Measurements from ENCODE around the gene NCKAP5. TPM values are rescaled to one million over a fixed set of nuclear protein-coding genes. Genes with fewer than 3 reads are reported as not detected.

Gene NCKAP5
- total and polyA plus RNA-seq, 9 of the 15 experiments (the other 6 are each of a cell fraction or from before 2014, with no cell fraction given), result not detected

- no peak overlapping the region for H3K9ac ChIP-seq (ENCODE audit: insufficient read depth in 1 of 2, low read depth in 2 of 2, low read length in 2 of 2)
- CTCF ChIA-PET (ENCODE audit: low intra/inter-chr PET ratio), result no interaction called here
- H3K36me3 ChIP-seq (ENCODE audit: control insufficient read depth, insufficient read depth, low read length), result no peaks in the 10 kb centered on the region
- no peak overlapping the region for H3K4me3 ChIP-seq
- no peak for TF ChIP-seq ZNF589 (CRISPR knock-in tag; IDR thresholded peaks at IDR 0.05; ENCODE audit: low read depth)
- TF ChIP-seq SUPT5H (IDR thresholded peaks at IDR 0.05), result no peak
- no peak for TF ChIP-seq KDM4B (IDR thresholded peaks at IDR 0.05; ENCODE audit: borderline replicate concordance in 2 of 2, low read depth in 1 of 2)
- TF ChIP-seq HES1 (IDR thresholded peaks at IDR 0.05; ENCODE audit: low read depth), result no peak
- TF ChIP-seq HNRNPUL1 (IDR thresholded peaks at IDR 0.05; ENCODE audit: low read length), result no peak
- TF ChIP-seq SNIP1 (IDR thresholded peaks at IDR 0.05; ENCODE audit: low read depth), result no peak
- TF ChIP-seq NFYB (IDR thresholded peaks at IDR 0.05; ENCODE audit: extremely low read depth, insufficient read length), result no peak
- TF ChIP-seq POLR3G (IDR thresholded peaks at IDR 0.05; ENCODE audit: extremely low read depth, insufficient read length, insufficient replicate concordance), result no peak
- no peak for TF ChIP-seq HMGN3 (IDR thresholded peaks at IDR 0.05; ENCODE audit: borderline replicate concordance, extremely low read depth, insufficient read length, low read depth, low read length)
- no peak for TF ChIP-seq XRCC5 (IDR thresholded peaks at IDR 0.05; ENCODE audit: low read depth, low read length)
- TF ChIP-seq DEAF1 (CRISPR knock-in tag; IDR thresholded peaks at IDR 0.05), result no peak
- TF ChIP-seq ZNF239 (CRISPR knock-in tag; IDR thresholded peaks at IDR 0.05), result no peak
- no peak for TF ChIP-seq TRIM25 (IDR thresholded peaks at IDR 0.05; ENCODE audit: borderline replicate concordance)
- TF ChIP-seq PHF8 (IDR thresholded peaks at IDR 0.05; ENCODE audit: borderline replicate concordance, low read length), result no peak
- TF ChIP-seq MIER1 (IDR thresholded peaks at IDR 0.05; ENCODE audit: low read depth), result no peak
- TF ChIP-seq PURB (CRISPR knock-in tag; IDR thresholded peaks at IDR 0.05; ENCODE audit: low read depth), result no peak
- H4K20me1 ChIP-seq (replicated peaks; ENCODE audit: control insufficient read depth, insufficient read depth, low read length), result no peaks in the 10 kb centered on the region
- ATAC-seq (no peak), DNase-seq (ENCODE audit: extremely low read depth in 1 of 4, low spot score in 3 of 4) (no peak), FAIRE-seq (no peak)
- no peak overlapping the region for H2AFZ ChIP-seq (ENCODE audit: low read depth, low read length)
- H3K27ac ChIP-seq (ENCODE audit: extremely low read depth, low read depth, low read length), result no peak overlapping the region
- 3% methylated on average over 10 of the region's 10 CpGs for WGBS (ENCODE audit: insufficient coverage, low coverage, missing lambda C conversion rate)
- no peaks in the 10 kb centered on the region for H3K9me3 ChIP-seq (replicated peaks; ENCODE audit: control insufficient read depth, insufficient read depth, low read depth, low read length)
- intact Hi-C loops (cut with micrococcal nuclease), result no loop called here
- POLR2A ChIA-PET, result no interaction called here
- no peaks in the 10 kb centered on the region for H3K79me2 ChIP-seq (ENCODE audit: control insufficient read depth, insufficient read depth, low read length)
- in situ Hi-C loops (cut with MboI), result no loop called here
- H3K4me2 ChIP-seq (ENCODE audit: insufficient read depth, low read length), result no peak overlapping the region
- no peaks in the 10 kb centered on the region for H3K4me1 ChIP-seq (replicated peaks in 1 of 2; ENCODE audit: control insufficient read depth in 2 of 2, insufficient read depth in 2 of 2, low read length in 2 of 2)
- no peaks in the 10 kb centered on the region for H3K9me1 ChIP-seq (ENCODE audit: control insufficient read depth, insufficient read depth, low read length)
- H3K27me3 ChIP-seq (ENCODE audit: control insufficient read depth in 2 of 2, insufficient read depth in 2 of 2, low read length in 2 of 2), result no peaks in the 10 kb centered on the region
- BruUV-seq (replicated peaks), result no TSS peak
Measured at GRCh38 chr2:133169274-133169912, 398.9 kb downstream of the NCKAP5 start.

Data from K562 (cell line).